SK-N-SH treated with all-trans-retinoic acid at 6 μM for 48 hours (cell line): ENCODE measurements around the gene TRAK1.

Experiments used
- ARNTL ChIP-seq: fragments of 450-650 bp; formaldehyde crosslinking; IDR thresholded peaks from 2 replicates; pipeline ENCODE4 v1.5.0; 2020; ENCODE audit warnings: low read depth, mild to moderate bottlenecking, moderate library complexity, borderline replicate concordance
- BACH2 ChIP-seq: fragments of 250-450 bp; sonication (Bioruptor Pico); IDR thresholded peaks from 2 replicates; pipeline ENCODE4 v1.9.0; 2021; ENCODE audit warnings: mild to moderate bottlenecking, borderline replicate concordance
- CSDC2 ChIP-seq: fragments of 250-450 bp; sonication (Bioruptor Pico); IDR thresholded peaks from 2 replicates; pipeline ENCODE4 v1.5.0; 2020; ENCODE audit warnings: mild to moderate bottlenecking, moderate library complexity
- CSRNP3 ChIP-seq: fragments of 250-450 bp; sonication (Bioruptor Pico); IDR thresholded peaks from 2 replicates; pipeline ENCODE4 v1.5.1; 2021; ENCODE audit warnings: mild to moderate bottlenecking, moderate library complexity
- ISL1 ChIP-seq: fragments of 250-450 bp; sonication (Bioruptor Pico); IDR thresholded peaks from 2 replicates; pipeline ENCODE4 v2.1.2; 2022; ENCODE audit warnings: mild to moderate bottlenecking, moderate library complexity
- OSR1 ChIP-seq: fragments of 250-450 bp; sonication (Bioruptor Pico); IDR thresholded peaks from 2 replicates; pipeline ENCODE4 v1.8.0; 2022; ENCODE audit warnings: moderate library complexity, mild to moderate bottlenecking, inconsistent platforms
- SNAI2 ChIP-seq: fragments of 250-450 bp; sonication (Bioruptor Pico); IDR thresholded peaks from 2 replicates; pipeline ENCODE4 v1.5.0; 2020; ENCODE audit warnings: mild to moderate bottlenecking, moderate library complexity
- TCF4 ChIP-seq: fragments of 250-450 bp; sonication (Bioruptor Pico); IDR thresholded peaks from 2 replicates; pipeline ENCODE4 v1.8.0; 2021; ENCODE audit warnings: mild to moderate bottlenecking, moderate library complexity, borderline replicate concordance
- TOX ChIP-seq: fragments of 250-450 bp; sonication (Bioruptor Pico); IDR thresholded peaks from 2 replicates; pipeline ENCODE4 v1.8.0; 2021; ENCODE audit warnings: mild to moderate bottlenecking, moderate library complexity, borderline replicate concordance
- TSHZ2 ChIP-seq: fragments of 250-450 bp; sonication (Bioruptor Pico); IDR thresholded peaks from 2 replicates; pipeline ENCODE4 v1.5.0; 2020; ENCODE audit warnings: mild to moderate bottlenecking, moderate library complexity
- ZNF70 ChIP-seq: fragments of 450-650 bp; formaldehyde crosslinking; IDR thresholded peaks from 2 replicates; pipeline ENCODE4 v1.5.0; 2020; ENCODE audit warnings: mild to moderate bottlenecking, moderate library complexity
- ZNF8 ChIP-seq: fragments of 450-650 bp; formaldehyde crosslinking; IDR thresholded peaks from 2 replicates; pipeline ENCODE4 v1.5.0; 2020; ENCODE audit warnings: mild to moderate bottlenecking, moderate library complexity
- TF ChIP-seq, protein P1 (sequence below): fragments of 250-450 bp; sonication (Bioruptor Pico); IDR thresholded peaks from 2 replicates; pipeline ENCODE4 v1.5.1; 2020; ENCODE audit warnings: low read depth, mild to moderate bottlenecking, moderate library complexity
- TF ChIP-seq, protein P2 (sequence below): fragments of 250-450 bp; sonication (Bioruptor Pico); IDR thresholded peaks from 2 replicates; pipeline ENCODE4 v1.8.0; 2020; ENCODE audit warnings: mild to moderate bottlenecking, moderate library complexity, borderline replicate concordance

GRCh38 chr3:42198709-42199108 lies 107.6 kb downstream of the TRAK1 start:
- TF ChIP-seq, protein P1, sequence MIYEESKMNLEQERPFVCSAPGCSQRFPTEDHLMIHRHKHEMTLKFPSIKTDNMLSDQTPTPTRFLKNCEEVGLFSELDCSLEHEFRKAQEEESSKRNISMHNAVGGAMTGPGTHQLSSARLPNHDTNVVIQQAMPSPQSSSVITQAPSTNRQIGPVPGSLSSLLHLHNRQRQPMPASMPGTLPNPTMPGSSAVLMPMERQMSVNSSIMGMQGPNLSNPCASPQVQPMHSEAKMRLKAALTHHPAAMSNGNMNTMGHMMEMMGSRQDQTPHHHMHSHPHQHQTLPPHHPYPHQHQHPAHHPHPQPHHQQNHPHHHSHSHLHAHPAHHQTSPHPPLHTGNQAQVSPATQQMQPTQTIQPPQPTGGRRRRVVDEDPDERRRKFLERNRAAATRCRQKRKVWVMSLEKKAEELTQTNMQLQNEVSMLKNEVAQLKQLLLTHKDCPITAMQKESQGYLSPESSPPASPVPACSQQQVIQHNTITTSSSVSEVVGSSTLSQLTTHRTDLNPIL (CRISPR knock-in tag): no peak
- TF ChIP-seq, protein P2, sequence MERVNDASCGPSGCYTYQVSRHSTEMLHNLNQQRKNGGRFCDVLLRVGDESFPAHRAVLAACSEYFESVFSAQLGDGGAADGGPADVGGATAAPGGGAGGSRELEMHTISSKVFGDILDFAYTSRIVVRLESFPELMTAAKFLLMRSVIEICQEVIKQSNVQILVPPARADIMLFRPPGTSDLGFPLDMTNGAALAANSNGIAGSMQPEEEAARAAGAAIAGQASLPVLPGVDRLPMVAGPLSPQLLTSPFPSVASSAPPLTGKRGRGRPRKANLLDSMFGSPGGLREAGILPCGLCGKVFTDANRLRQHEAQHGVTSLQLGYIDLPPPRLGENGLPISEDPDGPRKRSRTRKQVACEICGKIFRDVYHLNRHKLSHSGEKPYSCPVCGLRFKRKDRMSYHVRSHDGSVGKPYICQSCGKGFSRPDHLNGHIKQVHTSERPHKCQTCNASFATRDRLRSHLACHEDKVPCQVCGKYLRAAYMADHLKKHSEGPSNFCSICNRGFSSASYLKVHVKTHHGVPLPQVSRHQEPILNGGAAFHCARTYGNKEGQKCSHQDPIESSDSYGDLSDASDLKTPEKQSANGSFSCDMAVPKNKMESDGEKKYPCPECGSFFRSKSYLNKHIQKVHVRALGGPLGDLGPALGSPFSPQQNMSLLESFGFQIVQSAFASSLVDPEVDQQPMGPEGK: no peak
- TF ChIP-seq ARNTL (CRISPR knock-in tag) (no peak), TCF4 (CRISPR knock-in tag) (no peak), ZNF8 (CRISPR knock-in tag) (no peak), ISL1 (no peak), BACH2 (CRISPR knock-in tag) (no peak), TSHZ2 (CRISPR knock-in tag) (no peak), CSDC2 (no peak), ZNF70 (CRISPR knock-in tag) (no peak), OSR1 (CRISPR knock-in tag) (no peak), TOX (CRISPR knock-in tag) (no peak), SNAI2 (CRISPR knock-in tag) (no peak), CSRNP3 (CRISPR knock-in tag) (no peak)
